Measurements from ENCODE around the gene COL1A1.

Gene COL1A1

DNA sequence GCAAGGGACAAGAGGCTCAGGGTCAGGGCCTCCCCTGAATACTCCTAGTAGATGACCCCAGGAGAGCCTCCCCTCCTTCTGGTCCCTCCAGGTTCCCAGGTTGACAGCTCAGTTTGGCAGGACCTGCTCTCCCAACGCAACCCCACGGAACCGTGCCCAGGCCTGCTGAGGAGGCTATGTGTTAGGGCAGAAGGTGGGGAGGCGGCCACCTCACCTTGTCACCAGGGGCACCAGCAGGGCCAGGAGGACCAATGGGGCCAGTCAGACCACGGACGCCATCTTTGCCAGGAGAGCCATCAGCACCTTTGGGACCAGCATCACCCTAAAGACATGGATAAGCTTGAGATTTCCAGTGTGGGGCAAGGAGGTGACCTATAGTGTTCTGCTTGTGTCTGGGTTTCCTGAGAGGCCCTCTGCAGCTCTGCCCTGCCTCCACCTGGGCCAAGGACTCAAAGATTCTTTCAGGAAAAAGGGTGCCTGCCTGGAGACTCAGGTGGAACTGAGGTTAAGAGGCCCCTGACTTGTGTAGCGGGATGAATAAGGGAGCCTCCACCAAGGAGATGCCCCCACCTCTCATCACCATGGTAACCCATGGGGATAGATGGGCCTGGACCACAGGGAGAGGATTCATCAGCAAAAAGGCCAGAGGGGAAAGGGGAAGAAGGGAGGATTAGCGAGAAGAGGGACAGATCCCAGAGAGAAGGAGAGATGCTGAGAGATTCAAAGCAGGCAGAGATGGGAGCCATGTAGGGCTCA, 10.7 kb downstream of the COL1A1 start:
- no peak overlapping the region for H3K4me3 ChIP-seq (ENCODE audit: low read depth, low read length)
- TF ChIP-seq, protein P1, sequence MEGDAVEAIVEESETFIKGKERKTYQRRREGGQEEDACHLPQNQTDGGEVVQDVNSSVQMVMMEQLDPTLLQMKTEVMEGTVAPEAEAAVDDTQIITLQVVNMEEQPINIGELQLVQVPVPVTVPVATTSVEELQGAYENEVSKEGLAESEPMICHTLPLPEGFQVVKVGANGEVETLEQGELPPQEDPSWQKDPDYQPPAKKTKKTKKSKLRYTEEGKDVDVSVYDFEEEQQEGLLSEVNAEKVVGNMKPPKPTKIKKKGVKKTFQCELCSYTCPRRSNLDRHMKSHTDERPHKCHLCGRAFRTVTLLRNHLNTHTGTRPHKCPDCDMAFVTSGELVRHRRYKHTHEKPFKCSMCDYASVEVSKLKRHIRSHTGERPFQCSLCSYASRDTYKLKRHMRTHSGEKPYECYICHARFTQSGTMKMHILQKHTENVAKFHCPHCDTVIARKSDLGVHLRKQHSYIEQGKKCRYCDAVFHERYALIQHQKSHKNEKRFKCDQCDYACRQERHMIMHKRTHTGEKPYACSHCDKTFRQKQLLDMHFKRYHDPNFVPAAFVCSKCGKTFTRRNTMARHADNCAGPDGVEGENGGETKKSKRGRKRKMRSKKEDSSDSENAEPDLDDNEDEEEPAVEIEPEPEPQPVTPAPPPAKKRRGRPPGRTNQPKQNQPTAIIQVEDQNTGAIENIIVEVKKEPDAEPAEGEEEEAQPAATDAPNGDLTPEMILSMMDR (IDR thresholded peaks at IDR 0.05; ENCODE audit: insufficient read depth, low read depth, low read length, missing control alignments) = no peak
- DNase-seq (ENCODE audit: low read depth) = no peak

DNA sequence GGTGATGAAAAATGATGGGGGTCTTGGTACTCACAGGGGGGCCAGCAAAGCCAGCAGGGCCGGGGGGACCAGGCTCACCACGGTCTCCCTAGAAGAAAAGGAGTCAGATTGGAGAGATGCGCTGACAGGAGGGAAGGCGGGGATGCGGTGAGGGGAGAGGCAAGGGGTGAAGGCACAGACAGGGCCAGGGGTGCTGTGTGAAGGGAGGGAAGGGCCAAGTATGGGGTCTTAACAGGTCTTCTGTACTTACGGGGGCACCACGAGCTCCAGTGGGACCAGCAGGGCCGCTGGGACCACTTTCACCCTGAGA, 11.2 kb downstream of the COL1A1 start:
- DNase-seq (ENCODE audit: low read depth) = no peak
- TF ChIP-seq, protein P1 (IDR thresholded peaks at IDR 0.05; ENCODE audit: insufficient read depth, low read depth, low read length, missing control alignments) = no peak
- H3K4me3 ChIP-seq (ENCODE audit: low read depth, low read length) = no peak overlapping the region

DNA sequence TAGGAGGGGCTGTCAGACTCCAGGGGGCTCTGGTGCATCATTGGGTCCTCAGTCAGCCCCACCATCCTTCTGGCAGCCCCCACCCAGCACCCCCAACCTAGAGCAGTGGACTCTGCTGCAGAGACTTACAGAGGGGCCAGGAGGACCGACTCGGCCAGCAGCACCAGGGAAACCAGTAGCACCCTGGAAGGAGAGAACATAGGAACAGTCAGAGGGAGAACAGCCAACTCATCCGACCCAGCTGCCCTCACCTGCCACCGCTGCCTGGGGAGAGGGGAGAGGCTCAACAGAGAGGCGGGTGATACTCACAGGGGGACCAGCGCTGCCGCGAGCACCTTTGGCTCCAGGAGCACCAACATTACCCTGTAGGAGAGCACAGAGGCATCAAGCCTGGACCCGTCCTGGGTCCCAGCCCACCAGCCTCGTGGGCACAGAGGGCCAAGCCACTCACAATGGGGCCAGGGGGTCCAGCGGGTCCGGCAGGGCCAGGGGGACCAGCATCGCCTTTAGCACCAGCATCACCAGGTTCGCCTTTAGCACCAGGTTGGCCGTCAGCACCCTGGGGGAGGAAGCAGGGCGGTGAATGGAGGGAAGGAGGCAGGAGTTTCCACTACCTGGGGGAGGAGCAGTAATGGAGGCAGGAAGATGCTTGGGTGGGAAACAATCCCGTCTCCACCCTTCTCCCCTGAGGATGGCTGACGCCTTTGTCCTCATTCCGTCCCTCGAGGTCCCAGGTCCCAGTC, 11.7 kb downstream of the COL1A1 start:
- no peak overlapping the region for H3K4me3 ChIP-seq (ENCODE audit: low read depth, low read length)
- TF ChIP-seq, protein P1 (IDR thresholded peaks at IDR 0.05; ENCODE audit: insufficient read depth, low read depth, low read length, missing control alignments) = no peak
- DNase-seq (ENCODE audit: low read depth) = no peak

DNA sequence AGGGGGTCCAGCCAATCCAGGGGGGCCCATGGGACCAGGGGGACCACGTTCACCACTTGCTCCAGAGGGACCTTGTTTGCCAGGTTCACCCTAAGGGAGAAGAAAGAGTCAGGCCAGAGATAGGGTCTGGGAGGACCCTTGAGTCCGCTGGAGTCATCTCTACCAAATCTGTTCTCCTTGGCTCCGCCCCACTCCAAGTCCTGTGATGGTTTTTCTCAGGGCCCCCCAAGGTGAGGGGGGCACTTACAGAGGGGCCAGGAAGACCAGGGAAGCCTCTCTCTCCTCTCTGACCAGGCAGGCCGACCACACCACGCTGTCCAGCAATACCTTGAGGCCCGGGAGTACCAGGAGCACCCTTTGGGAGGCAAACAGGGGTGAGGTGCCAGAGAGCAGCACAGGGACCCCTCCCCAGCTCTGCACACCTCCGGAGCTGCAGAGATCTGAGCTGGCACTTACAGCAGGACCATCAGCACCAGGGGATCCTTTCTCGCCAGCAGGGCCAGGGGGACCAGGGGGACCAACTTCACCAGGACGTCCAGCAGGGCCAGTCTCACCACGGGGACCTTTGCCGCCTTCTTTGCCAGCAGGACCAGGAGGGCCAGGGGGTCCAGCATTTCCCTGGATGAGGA, 12.4 kb downstream of the COL1A1 start:
- H3K4me3 ChIP-seq (ENCODE audit: low read depth, low read length) = no peak overlapping the region
- DNase-seq (ENCODE audit: low read depth) = no peak
- TF ChIP-seq, protein P1 (IDR thresholded peaks at IDR 0.05; ENCODE audit: insufficient read depth, low read depth, low read length, missing control alignments) = no peak

DNA sequence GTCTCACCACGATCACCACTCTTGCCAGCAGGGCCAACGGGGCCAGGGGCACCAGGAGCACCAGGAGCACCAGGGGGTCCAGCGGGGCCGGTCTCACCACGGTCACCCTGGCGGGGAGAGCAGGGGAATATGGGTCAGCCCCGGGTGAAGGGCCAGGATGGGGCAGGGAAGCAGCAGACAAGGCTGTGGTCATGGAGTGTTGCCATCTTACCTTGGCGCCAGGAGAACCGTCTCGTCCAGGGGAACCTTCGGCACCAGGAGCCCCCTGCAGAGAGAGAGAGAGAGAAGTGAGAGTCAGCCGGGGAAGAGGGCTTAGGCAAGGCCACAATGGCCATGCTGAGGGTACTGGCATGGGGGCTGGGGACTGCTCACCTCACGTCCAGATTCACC, 12.9 kb downstream of the COL1A1 start:
- no peak overlapping the region for H3K4me3 ChIP-seq (ENCODE audit: low read depth, low read length)
- DNase-seq (ENCODE audit: low read depth) = no peak
- TF ChIP-seq, protein P1 (IDR thresholded peaks at IDR 0.05; ENCODE audit: insufficient read depth, low read depth, low read length, missing control alignments) = no peak

DNA sequence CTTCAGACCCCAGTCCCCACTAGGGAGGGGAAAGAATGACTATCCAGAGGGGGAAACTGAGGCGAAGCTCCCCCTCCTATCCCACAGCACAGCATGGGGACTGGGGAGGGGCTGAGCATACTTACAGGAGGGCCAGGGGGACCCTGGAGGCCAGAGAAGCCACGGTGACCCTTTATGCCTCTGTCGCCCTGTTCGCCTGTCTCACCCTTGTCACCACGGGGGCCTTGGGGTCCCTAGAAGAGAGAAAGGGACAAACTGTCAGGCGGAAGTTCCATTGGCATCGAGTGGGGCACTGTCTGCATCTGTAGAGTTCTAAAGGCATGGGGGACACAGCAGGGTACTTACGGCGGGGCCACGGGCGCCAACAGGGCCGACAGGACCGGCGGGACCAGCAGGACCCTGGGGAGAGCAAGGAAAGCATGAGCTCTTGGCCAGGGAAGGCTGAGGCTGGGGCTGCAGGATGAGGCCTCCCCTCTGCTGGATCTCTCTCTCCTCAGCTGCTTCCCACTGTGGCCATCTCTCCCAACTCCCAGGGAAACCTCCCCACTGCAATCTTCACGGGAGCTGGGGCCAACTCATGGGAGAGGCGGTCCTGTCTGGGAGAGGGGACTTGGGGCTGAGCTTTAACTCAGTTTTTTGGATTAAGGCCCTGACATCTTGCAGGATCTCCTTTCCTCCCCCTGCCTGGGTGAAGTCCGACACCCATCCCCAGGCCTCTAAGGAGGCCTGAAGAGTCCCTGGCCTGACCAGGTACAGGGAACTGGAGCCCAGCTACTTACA, 13.5 kb downstream of the COL1A1 start:
- DNase-seq (ENCODE audit: low read depth) = no peak
- TF ChIP-seq, protein P1 (IDR thresholded peaks at IDR 0.05; ENCODE audit: insufficient read depth, low read depth, low read length, missing control alignments) = no peak
- H3K4me3 ChIP-seq (ENCODE audit: low read depth, low read length) = no peak overlapping the region

All from GM12865 (cell line).